Neural cell (in vitro differentiated cells): Measurements from ENCODE around the gene ZNF662.

Source experiments
- POLR2AphosphoS5 ChIP-seq: IDR thresholded peaks from 2 replicates; pipeline ENCODE4 v1.6.1; 2012
- SMC3 ChIP-seq: fragments of 450-650 bp; conservative IDR thresholded peaks from 2 replicates; pipeline ENCODE4 v1.6.1; 2014; ENCODE audit warnings: antibody characterized with exemption, mild to moderate bottlenecking, moderate library complexity; ENCODE audit not compliant: poor library complexity
- TAF1 ChIP-seq: IDR thresholded peaks from 2 replicates; pipeline ENCODE4 v1.6.1; 2012; ENCODE audit warnings: low read depth
- TF ChIP-seq, protein P1 (sequence below): fragments of 450-650 bp; IDR thresholded peaks from 2 replicates; pipeline ENCODE4 v1.5.1; 2014; ENCODE audit warnings: antibody characterized with exemption, mild to moderate bottlenecking, moderate library complexity; ENCODE audit not compliant: poor library complexity, severe bottlenecking

DNA sequence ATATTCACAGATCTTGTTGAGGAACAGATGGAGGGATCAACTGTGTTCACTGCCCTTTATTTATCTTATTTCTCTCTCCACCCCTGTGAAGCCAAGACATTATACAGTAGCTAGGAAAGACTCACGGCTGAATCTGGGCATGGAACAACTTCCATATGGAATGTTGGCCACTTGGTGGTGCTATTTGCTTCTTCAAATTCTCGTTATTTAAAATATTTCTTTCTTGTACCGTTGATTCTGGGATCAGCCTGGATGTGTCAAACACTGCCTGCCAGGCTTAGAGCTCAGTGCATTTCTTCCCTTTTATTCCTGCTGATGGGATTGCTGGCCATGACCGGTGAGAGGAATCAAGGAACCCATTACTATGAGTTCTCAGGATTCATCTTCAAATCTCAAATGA, 55.7 kb downstream of the ZNF662 start:
- TF ChIP-seq, protein P1, sequence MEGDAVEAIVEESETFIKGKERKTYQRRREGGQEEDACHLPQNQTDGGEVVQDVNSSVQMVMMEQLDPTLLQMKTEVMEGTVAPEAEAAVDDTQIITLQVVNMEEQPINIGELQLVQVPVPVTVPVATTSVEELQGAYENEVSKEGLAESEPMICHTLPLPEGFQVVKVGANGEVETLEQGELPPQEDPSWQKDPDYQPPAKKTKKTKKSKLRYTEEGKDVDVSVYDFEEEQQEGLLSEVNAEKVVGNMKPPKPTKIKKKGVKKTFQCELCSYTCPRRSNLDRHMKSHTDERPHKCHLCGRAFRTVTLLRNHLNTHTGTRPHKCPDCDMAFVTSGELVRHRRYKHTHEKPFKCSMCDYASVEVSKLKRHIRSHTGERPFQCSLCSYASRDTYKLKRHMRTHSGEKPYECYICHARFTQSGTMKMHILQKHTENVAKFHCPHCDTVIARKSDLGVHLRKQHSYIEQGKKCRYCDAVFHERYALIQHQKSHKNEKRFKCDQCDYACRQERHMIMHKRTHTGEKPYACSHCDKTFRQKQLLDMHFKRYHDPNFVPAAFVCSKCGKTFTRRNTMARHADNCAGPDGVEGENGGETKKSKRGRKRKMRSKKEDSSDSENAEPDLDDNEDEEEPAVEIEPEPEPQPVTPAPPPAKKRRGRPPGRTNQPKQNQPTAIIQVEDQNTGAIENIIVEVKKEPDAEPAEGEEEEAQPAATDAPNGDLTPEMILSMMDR = peak; percentile 86
- TF ChIP-seq POLR2AphosphoS5 = no peak
- TF ChIP-seq TAF1 = no peak
- TF ChIP-seq SMC3 = peak; percentile 88
